Measurements from ENCODE around the gene PRRG3.

PRRG3 gene

GRCh38 chrX:151726751-151727150 is 31.5 kb downstream of the PRRG3 start:
- H3K36me3 ChIP-seq = no peaks in the 10 kb centered on the region
- H4K20me1 ChIP-seq = peaks cover 0 to 14% (median 0%) of the 10 kb centered on the region in 11 experiments; a peak in 4 of 22 replicates
- no peak for TF ChIP-seq Cebpa-rat (IDR thresholded peaks at IDR 0.05)
- no peak overlapping the region for H3K4me3 ChIP-seq
- H3K9me3 ChIP-seq (replicated peaks in 1 of 11) = peaks cover 0 to 9% (median 0%) of the 10 kb centered on the region in 11 experiments; a peak in 3 of 22 replicates
- H3K4me1 ChIP-seq = peaks cover 40 to 53% (median 48%) of the 10 kb centered on the region in 10 experiments
- H3K9ac ChIP-seq = no peak overlapping the region
- peak overlapping the region in 4 of 11 experiments; percentile 71 to 74 (median 72); a peak in 6 of 22 replicates for H3K27ac ChIP-seq
- H3K27me3 ChIP-seq = peaks cover 81 to 97% (median 92%) of the 10 kb centered on the region in 11 experiments
- peak overlapping the region in 9 of 11 experiments; percentile 62 to 76 (median 70); a peak in 13 of 22 replicates for H3K4me2 ChIP-seq

DNA sequence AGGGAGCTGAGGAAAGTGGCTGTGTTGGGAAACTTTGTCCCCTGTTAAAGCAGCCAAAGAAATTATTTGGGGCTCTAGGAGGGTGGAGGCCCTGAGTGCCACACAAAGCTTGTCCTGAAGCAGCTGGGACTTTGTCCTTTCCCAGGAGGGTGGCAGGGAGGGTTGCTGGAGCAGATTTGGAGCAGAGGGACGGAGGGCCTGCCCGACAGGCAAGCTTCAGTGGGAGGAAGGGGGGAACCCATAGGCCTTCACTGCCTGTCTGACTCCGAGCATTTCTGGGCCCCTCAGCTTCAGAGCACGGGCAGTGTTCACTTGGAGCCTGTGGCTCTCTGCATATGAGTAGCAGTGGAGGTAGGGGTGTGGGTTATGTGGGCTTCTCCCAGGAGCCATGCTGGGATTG is 32.1 kb downstream of the PRRG3 start:
- no peak for TF ChIP-seq Cebpa-rat (IDR thresholded peaks at IDR 0.05)
- peaks cover 0 to 14% (median 0%) of the 10 kb centered on the region in 11 experiments; a peak in 4 of 22 replicates for H4K20me1 ChIP-seq
- H3K9ac ChIP-seq = no peak overlapping the region
- peaks cover 39 to 49% (median 46%) of the 10 kb centered on the region in 10 experiments for H3K4me1 ChIP-seq
- peaks cover 82 to 97% (median 93%) of the 10 kb centered on the region in 11 experiments for H3K27me3 ChIP-seq
- no peaks in the 10 kb centered on the region for H3K36me3 ChIP-seq
- peaks cover 0 to 8% (median 0%) of the 10 kb centered on the region in 11 experiments; a peak in 3 of 22 replicates for H3K9me3 ChIP-seq (replicated peaks in 1 of 11)
- no peak overlapping the region for H3K27ac ChIP-seq
- no peak overlapping the region for H3K4me3 ChIP-seq
- peak overlapping the region in 1 of 11 experiments; percentile 75; a peak in 1 of 22 replicates for H3K4me2 ChIP-seq

GRCh38 chrX:151729056-151729725 is 33.9 kb downstream of the PRRG3 start:
- Histone ChIP-seq H3K27ac (no peak overlapping the region), H4K20me1 (peaks cover 0 to 14% (median 0%) of the 10 kb centered on the region in 11 experiments; a peak in 4 of 22 replicates), H3K4me2 (no peak overlapping the region), H3K36me3 (no peaks in the 10 kb centered on the region), H3K9ac (no peak overlapping the region), H3K9me3 (replicated peaks in 1 of 11) (no peaks in the 10 kb centered on the region), H3K4me1 (peaks cover 20 to 31% (median 28%) of the 10 kb centered on the region in 10 experiments), H3K4me3 (no peak overlapping the region), H3K27me3 (peaks cover 88 to 97% (median 93%) of the 10 kb centered on the region in 11 experiments)
- TF ChIP-seq Cebpa-rat (IDR thresholded peaks at IDR 0.05) = no peak

DNA sequence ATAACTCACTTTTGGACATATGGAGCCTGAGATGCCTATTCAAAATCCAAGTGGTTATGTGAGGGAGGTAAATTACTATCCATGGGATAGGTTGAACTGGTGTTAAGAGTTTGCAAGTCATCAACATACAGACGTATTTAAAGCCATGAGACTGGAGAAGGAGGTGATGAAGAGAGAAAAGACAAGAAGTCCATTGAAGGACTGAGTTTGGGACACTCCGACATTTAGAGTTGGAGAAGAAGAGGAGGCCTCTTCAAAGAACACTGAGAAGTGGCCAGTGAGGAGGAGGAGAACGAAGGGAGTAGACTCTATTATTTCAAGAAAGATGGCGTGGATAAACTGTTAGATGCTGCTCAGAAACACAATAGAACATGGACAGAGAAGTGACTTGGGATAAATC is 39.2 kb downstream of the PRRG3 start, which contains the start of gene CNGA2:
TSS of gene CNGA2 (plus strand) at position 301 of the 400 bp plus-strand sequence. CDS start 3,738 bp downstream, outside the sequence.
- Histone ChIP-seq H3K4me3 (no peak within 1 kb of the TSS), H3K9ac (no peak within 1 kb of the TSS), H4K20me1 (peaks cover 0 to 7% (median 0%) of the 10 kb centered on the region in 11 experiments; a peak in 3 of 22 replicates), H3K9me3 (replicated peaks in 1 of 11) (no peaks in the 10 kb centered on the region), H3K4me2 (no peak within 1 kb of the TSS; a peak in 1 of 22 replicates), H3K4me1 (peaks cover 0 to 21% (median 15%) of the 10 kb centered on the region in 10 experiments; a peak in 13 of 20 replicates), H3K27me3 (peaks cover 87 to 97% (median 93%) of the 10 kb centered on the region in 11 experiments), H3K27ac (no peak within 1 kb of the TSS), H3K36me3 (no peaks in the 10 kb centered on the region)
- TF ChIP-seq Cebpa-rat (IDR thresholded peaks at IDR 0.05) = no peak

DNA sequence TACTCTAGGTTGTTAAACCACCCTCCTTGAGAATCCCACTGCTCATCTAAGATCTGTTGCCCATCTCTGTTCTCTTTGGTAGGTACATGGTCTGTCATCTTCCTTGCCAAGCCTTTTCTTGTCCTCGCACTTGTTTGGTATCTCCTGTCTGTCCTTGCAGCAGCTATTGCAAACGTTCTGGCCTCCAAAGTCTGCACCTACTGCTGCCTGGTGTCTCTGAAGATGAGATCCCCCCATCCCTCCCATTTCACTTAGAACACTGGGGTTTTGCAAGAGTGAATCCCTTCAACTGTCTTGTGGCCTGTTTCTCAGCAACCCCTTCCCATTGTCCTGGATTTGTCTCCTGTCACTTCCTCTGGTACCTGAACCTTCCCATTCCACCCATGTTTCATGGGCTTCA is 40.0 kb downstream of the PRRG3 start:
- Histone ChIP-seq H3K4me2 (no peak overlapping the region), H3K4me1 (peaks cover 0 to 21% (median 15%) of the 10 kb centered on the region in 10 experiments; a peak in 13 of 20 replicates), H4K20me1 (peaks cover 0 to 9% (median 0%) of the 10 kb centered on the region in 11 experiments; a peak in 2 of 22 replicates), H3K4me3 (no peak overlapping the region), H3K9me3 (replicated peaks in 1 of 11) (no peaks in the 10 kb centered on the region), H3K27me3 (peaks cover 87 to 97% (median 93%) of the 10 kb centered on the region in 11 experiments), H3K27ac (no peak overlapping the region), H3K9ac (no peak overlapping the region), H3K36me3 (no peaks in the 10 kb centered on the region)
- no peak for TF ChIP-seq Cebpa-rat (IDR thresholded peaks at IDR 0.05)

DNA sequence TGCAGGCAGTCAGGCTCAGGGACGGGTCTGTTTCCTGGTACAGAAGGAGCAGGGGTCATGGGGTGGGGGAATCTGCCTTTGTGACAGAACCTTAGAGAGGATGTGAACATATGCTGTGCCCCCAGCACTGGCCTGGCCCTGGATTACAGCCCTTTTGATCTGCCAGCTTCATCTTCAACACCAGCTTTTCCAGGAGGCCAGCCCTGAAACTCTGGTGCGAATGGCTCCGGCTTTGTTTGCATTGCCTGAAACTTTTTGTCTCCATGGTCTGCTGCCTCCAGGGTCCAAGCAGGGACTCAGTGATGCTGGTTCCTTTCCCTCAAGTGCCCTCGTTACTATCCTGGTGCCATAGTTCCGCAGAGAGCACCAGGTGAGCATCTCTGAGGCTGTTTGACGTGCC is 41.4 kb downstream of the PRRG3 start:
- Histone ChIP-seq H3K4me1 (peaks cover 0 to 21% (median 15%) of the 10 kb centered on the region in 10 experiments; a peak in 13 of 20 replicates), H3K27ac (no peak overlapping the region), H3K27me3 (peaks cover 97 to 100% (median 100%) of the 10 kb centered on the region in 11 experiments), H3K9ac (no peak overlapping the region), H3K9me3 (replicated peaks in 1 of 11) (peaks cover 0 to 14% (median 5%) of the 10 kb centered on the region in 11 experiments; a peak in 15 of 22 replicates), H3K4me3 (no peak overlapping the region), H3K36me3 (no peaks in the 10 kb centered on the region), H3K4me2 (peak overlapping the region in 8 of 11 experiments; percentile 16 to 61 (median 44); a peak in 14 of 22 replicates), H4K20me1 (peaks cover 0 to 9% (median 0%) of the 10 kb centered on the region in 11 experiments; a peak in 2 of 22 replicates)
- TF ChIP-seq Cebpa-rat (IDR thresholded peaks at IDR 0.05) = no peak

DNA sequence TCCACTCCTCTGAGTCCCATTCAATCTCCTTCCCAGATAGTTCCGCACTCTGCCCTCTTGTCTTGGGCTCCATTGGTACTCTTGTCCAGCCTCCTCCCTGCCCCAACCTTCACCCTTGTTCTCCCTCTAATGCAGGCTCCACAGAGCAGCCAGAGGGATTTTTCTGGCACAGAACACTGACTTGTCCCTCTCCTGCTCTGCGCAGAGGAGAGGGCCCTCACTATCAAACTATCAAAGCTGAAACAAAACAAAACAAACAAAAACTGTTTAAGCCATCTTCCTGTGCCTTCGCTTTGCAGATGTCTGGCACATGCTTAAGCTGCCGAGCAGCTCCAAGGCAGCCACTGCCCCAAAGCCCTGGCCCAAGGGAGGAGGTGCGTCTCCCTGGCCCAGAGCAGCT is 42.2 kb downstream of the PRRG3 start:
- Histone ChIP-seq H3K27ac (no peak overlapping the region), H3K27me3 (peaks cover 97 to 100% (median 100%) of the 10 kb centered on the region in 11 experiments), H3K36me3 (no peaks in the 10 kb centered on the region), H3K9ac (no peak overlapping the region), H3K4me2 (peak overlapping the region in 6 of 11 experiments; percentile 34 to 61 (median 51); a peak in 5 of 22 replicates), H3K4me3 (no peak overlapping the region), H3K4me1 (peaks cover 0 to 21% (median 15%) of the 10 kb centered on the region in 10 experiments; a peak in 13 of 20 replicates), H3K9me3 (replicated peaks in 1 of 11) (peaks cover 0 to 22% (median 11%) of the 10 kb centered on the region in 11 experiments; a peak in 16 of 22 replicates), H4K20me1 (peaks cover 0 to 9% (median 0%) of the 10 kb centered on the region in 11 experiments; a peak in 2 of 22 replicates)
- TF ChIP-seq Cebpa-rat (IDR thresholded peaks at IDR 0.05) = no peak

GRCh38 chrX:151738751-151739150 is 43.5 kb downstream of the PRRG3 start:
- H3K27ac ChIP-seq = no peak overlapping the region
- peaks cover 94 to 98% (median 97%) of the 10 kb centered on the region in 11 experiments for H3K27me3 ChIP-seq
- H3K4me3 ChIP-seq = no peak overlapping the region
- H3K9ac ChIP-seq = no peak overlapping the region
- TF ChIP-seq Cebpa-rat (IDR thresholded peaks at IDR 0.05) = no peak
- H3K36me3 ChIP-seq = no peaks in the 10 kb centered on the region
- H3K9me3 ChIP-seq (replicated peaks in 1 of 11) = peaks cover 0 to 23% (median 11%) of the 10 kb centered on the region in 11 experiments; a peak in 16 of 22 replicates
- no peak overlapping the region for H3K4me2 ChIP-seq
- H4K20me1 ChIP-seq = peaks cover 0 to 9% (median 0%) of the 10 kb centered on the region in 11 experiments; a peak in 2 of 22 replicates
- peaks cover 0 to 21% (median 15%) of the 10 kb centered on the region in 10 experiments; a peak in 13 of 20 replicates for H3K4me1 ChIP-seq

DNA sequence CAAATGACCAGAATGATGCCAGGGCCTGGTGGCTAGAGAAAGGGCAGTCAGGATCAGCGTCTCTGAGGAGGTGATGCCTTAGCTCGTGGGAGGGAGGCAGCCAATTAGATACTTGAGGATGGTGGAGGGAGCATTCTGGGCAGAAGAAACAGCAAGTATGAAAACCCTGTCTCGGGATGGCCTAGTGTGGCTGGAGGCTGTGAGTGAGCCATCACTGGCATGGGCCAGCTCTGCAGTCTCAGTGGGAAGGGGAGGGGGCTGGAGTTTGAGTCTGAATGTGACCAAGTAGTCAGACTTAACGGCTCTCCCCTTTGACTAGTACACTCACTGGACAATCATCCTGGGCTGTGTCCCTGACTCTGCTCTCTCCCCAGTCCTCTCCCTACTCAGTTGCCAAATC is 46.3 kb downstream of the PRRG3 start:
- Histone ChIP-seq H3K9me3 (replicated peaks in 1 of 11) (peaks cover 0 to 23% (median 11%) of the 10 kb centered on the region in 11 experiments; a peak in 16 of 22 replicates), H3K4me2 (no peak overlapping the region), H3K9ac (no peak overlapping the region), H4K20me1 (peaks cover 0 to 9% (median 0%) of the 10 kb centered on the region in 11 experiments; a peak in 3 of 22 replicates), H3K36me3 (no peaks in the 10 kb centered on the region), H3K27me3 (peaks cover 93 to 98% (median 97%) of the 10 kb centered on the region in 11 experiments), H3K4me1 (peaks cover 0 to 12% (median 8%) of the 10 kb centered on the region in 10 experiments; a peak in 13 of 20 replicates), H3K27ac (no peak overlapping the region), H3K4me3 (no peak overlapping the region)
- no peak for TF ChIP-seq Cebpa-rat (IDR thresholded peaks at IDR 0.05)
